ENCODE data around the gene ZNF444.

GRCh38 chr19:56112313-56112709 is 28.8 kb upstream of the ZNF444 start:
- TF ChIP-seq, protein P1, sequence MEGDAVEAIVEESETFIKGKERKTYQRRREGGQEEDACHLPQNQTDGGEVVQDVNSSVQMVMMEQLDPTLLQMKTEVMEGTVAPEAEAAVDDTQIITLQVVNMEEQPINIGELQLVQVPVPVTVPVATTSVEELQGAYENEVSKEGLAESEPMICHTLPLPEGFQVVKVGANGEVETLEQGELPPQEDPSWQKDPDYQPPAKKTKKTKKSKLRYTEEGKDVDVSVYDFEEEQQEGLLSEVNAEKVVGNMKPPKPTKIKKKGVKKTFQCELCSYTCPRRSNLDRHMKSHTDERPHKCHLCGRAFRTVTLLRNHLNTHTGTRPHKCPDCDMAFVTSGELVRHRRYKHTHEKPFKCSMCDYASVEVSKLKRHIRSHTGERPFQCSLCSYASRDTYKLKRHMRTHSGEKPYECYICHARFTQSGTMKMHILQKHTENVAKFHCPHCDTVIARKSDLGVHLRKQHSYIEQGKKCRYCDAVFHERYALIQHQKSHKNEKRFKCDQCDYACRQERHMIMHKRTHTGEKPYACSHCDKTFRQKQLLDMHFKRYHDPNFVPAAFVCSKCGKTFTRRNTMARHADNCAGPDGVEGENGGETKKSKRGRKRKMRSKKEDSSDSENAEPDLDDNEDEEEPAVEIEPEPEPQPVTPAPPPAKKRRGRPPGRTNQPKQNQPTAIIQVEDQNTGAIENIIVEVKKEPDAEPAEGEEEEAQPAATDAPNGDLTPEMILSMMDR (IDR thresholded peaks at IDR 0.05; ENCODE audit: insufficient read depth, low read length, poor library complexity, severe bottlenecking): no peak
- TF ChIP-seq EZH2phosphoT487 (conservative IDR thresholded peaks at IDR 0.05; ENCODE audit: low read length): no peak

Data from SU-DHL-6 (cell line).